Cardiac muscle cell (in vitro differentiated cells and primary cell): ENCODE data around the gene DYSF. TPM values are rescaled to one million over a fixed set of nuclear protein-coding genes. Genes with fewer than 3 reads are reported as not detected.

Experiments
- DNase-seq, 2 donors: peaks; one replicate each; pipeline versions ENCODE4 v3.0.0 to v3.0.0-alpha.2; 2010 to 2017; ENCODE audit warnings: low read depth in 1 of 2, low spot score in 1 of 2
- H3K27ac ChIP-seq: fragments of 200-600 bp; sonication (generic); 2 replicates; pipeline ENCODE4 v1.5.1; 2016
- H3K27me3 ChIP-seq: fragments of 200-600 bp; sonication (generic); 2 replicates; pipeline ENCODE4 v1.6.0; 2016; ENCODE audit warnings: control low read depth
- H3K36me3 ChIP-seq: fragments of 200-600 bp; sonication (generic); 2 replicates; pipeline ENCODE4 v1.5.1; 2016; ENCODE audit warnings: control low read depth
- H3K4me1 ChIP-seq: fragments of 200-600 bp; sonication (generic); 2 replicates; pipeline ENCODE4 v1.8.1; 2017; ENCODE audit warnings: low read depth, mild to moderate bottlenecking, mixed run types
- H3K4me3 ChIP-seq: fragments of 200-600 bp; sonication (generic); 2 replicates; pipeline ENCODE4 v1.5.1; 2016; ENCODE audit warnings: mild to moderate bottlenecking
- H3K9me3 ChIP-seq: fragments of 200-600 bp; sonication (generic); 2 replicates; pipeline ENCODE4 v1.5.1; 2017; ENCODE audit warnings: low read depth, mild to moderate bottlenecking, control low read depth
- polyA plus RNA-seq: library from polyadenylated mRNA; unstranded; fragments of >200 nt; fragmentation: Nextera tagmentation; extraction: Ambion mirVana; gene quantifications from 2 replicates; pipeline ENCODE4 v1.2.1, GENCODE V29; 2016
- total RNA-seq: library from RNA; depleted of rRNA; stranded (reverse); fragments of >200 nt; gene quantifications from 2 replicates; pipeline ENCODE4 v1.2.3, GENCODE V29; 2016
- TF ChIP-seq, protein P1 (sequence below): IDR thresholded peaks from 2 replicates; pipeline ENCODE4 v1.5.1; 2012; ENCODE audit warnings: low read depth, mild to moderate bottlenecking, low read length

Gene DYSF
- total and polyA plus RNA-seq, 2 experiments from 2014 or later, result 34.6 to 57.4 TPM

DNA sequence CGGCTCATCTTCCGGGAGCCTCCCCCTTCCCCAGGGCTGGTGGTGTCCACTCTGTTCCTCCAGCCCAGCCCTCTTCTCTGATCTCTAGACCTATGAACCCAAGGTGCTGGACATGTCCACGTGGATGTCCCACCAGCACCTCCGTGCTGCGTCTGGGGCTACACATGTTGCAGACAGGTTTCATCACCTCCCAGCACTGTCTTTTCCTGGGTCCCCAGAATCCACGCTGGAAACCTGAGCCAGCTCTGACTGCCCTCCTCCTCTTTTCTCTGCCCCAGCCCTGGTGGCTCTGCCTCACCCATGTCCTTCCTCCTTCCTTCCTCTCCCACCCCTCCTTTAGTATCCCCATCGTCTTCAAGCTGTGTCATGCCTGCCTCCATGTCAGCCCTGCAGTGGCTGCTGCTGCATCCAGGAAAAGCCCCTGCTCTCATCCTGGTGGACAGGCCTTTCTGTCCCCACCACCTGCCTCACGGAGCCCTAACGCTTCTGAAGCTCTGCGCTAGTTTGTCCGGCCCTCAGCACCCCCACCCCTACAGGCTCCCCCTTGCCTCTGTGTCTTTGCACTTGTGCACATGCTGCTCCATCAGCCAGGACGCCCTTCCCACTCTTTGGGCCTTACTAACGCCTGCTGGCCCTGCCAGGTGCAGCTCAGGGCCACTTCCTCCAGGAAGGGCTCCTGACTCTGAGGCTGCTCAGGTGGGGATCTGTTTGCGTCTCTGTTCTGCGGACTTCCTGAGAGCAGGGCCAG is 105.9 kb downstream of the DYSF start:
- H3K27me3 ChIP-seq, result no peaks in the 10 kb centered on the region
- DNase-seq, result no peak
- TF ChIP-seq, protein P1, sequence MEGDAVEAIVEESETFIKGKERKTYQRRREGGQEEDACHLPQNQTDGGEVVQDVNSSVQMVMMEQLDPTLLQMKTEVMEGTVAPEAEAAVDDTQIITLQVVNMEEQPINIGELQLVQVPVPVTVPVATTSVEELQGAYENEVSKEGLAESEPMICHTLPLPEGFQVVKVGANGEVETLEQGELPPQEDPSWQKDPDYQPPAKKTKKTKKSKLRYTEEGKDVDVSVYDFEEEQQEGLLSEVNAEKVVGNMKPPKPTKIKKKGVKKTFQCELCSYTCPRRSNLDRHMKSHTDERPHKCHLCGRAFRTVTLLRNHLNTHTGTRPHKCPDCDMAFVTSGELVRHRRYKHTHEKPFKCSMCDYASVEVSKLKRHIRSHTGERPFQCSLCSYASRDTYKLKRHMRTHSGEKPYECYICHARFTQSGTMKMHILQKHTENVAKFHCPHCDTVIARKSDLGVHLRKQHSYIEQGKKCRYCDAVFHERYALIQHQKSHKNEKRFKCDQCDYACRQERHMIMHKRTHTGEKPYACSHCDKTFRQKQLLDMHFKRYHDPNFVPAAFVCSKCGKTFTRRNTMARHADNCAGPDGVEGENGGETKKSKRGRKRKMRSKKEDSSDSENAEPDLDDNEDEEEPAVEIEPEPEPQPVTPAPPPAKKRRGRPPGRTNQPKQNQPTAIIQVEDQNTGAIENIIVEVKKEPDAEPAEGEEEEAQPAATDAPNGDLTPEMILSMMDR, result no peak
- H3K4me3 ChIP-seq, result no peak overlapping the region
- no peaks in the 10 kb centered on the region for H3K4me1 ChIP-seq
- H3K9me3 ChIP-seq, result no peaks in the 10 kb centered on the region
- H3K36me3 ChIP-seq, result peaks cover 2% of the 10 kb centered on the region
- no peak overlapping the region for H3K27ac ChIP-seq

DNA sequence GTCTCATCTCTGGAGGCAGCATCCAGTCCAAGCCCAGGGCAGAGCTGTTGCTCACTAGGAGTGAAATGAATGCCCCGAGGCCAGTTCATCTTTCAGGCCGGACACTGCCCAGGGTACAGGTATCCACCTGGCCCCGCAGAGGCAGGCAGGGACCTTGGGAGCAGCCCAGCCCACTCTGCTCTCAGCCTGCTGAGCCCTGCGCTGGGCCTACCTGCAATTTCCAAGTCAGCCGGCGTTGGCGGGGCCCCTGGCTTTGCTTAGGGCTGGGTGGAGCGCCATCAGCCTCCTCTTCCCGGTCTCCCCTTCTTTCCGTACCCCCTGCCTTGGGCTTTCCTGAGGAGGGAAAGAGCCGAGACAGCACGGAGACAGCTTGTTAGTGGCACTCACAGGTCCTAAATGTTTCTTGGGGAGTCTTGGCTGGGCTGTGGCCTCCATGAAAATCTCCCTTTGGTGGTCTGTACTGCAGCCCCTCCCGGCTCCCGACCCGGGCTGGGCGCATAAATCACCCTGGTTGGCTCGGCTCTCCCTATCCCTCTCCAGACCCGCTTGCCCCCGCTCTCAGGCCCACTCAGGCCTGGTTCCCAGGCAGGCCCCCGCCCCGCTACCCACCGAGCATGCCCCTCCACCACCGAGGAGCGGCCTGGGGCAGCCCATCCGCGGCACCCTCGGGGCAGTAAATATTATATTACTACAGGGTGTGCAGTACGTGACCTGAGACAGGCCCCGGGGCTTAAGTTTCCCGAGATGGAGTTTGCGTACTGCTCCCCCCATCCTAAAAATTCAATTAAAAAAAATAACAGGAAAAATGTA is 106.7 kb downstream of the DYSF start:
- no peaks in the 10 kb centered on the region for H3K27me3 ChIP-seq
- no peaks in the 10 kb centered on the region for H3K9me3 ChIP-seq
- no peak overlapping the region for H3K4me3 ChIP-seq
- no peaks in the 10 kb centered on the region for H3K4me1 ChIP-seq
- DNase-seq, result no peak
- H3K27ac ChIP-seq, result no peak overlapping the region
- TF ChIP-seq, protein P1, result no peak
- peaks cover 2% of the 10 kb centered on the region for H3K36me3 ChIP-seq

DNA sequence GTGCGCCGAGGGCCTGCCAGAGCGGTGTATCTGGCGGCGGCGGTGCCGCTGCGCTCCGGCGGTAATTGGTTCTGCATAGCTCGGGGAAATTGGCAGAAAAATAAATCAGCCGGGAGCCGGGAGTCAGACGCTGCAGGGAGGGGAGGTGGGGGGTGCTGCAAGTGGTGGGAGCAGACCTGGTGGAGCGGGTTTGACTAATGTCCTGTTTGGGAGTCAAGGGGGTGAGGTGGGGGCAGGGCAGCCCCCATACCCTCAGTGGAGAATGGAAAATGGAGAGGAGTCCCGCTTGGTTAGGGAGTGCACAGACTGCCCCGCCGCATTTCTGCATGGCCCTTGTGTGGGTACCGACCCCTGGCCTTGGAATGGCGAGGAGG is 107.3 kb downstream of the DYSF start:
- DNase-seq, result no peak
- Histone ChIP-seq H3K9me3 (no peaks in the 10 kb centered on the region), H3K36me3 (peaks cover 2% of the 10 kb centered on the region), H3K27me3 (no peaks in the 10 kb centered on the region), H3K4me3 (no peak overlapping the region), H3K4me1 (no peaks in the 10 kb centered on the region), H3K27ac (no peak overlapping the region)
- TF ChIP-seq, protein P1, result no peak

DNA sequence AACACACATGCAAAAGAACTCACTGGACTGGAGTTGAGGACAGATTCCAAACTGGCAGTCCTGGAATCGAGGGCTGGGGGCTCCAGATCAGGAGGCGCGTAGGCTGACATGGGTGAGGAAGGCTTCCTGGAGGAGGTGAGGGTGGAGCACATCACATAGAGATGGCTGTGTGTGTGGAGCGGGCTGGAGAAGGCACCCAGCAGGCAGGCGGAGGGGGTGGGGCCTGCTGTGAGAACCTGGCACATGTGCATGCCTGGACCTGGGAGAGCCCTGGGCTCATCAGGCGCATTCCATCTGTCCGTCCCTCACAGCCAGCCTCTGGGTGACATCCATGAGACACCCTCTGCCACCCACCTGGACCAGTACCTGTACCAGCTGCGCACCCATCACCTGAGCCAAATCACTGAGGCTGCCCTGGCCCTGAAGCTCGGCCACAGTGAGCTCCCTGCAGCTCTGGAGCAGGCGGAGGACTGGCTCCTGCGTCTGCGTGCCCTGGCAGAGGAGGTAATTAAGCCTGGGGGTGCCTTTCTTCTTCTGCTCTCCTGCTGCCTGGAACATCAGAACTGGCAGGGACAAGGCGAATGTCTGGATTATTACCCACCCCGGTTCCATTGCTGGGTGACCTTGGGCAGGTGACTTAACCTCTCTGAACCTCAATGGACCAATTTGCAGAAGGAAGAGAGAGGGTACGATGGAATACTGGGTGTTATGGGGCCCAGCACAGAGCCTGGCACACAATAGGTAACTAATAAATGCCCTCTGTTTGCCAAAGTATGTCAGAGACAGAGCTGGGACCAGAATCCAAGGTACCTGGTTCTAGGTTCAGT is 108.3 kb downstream of the DYSF start:
- H3K4me1 ChIP-seq, result no peaks in the 10 kb centered on the region
- no peaks in the 10 kb centered on the region for H3K9me3 ChIP-seq
- TF ChIP-seq, protein P1, result no peak

DNA sequence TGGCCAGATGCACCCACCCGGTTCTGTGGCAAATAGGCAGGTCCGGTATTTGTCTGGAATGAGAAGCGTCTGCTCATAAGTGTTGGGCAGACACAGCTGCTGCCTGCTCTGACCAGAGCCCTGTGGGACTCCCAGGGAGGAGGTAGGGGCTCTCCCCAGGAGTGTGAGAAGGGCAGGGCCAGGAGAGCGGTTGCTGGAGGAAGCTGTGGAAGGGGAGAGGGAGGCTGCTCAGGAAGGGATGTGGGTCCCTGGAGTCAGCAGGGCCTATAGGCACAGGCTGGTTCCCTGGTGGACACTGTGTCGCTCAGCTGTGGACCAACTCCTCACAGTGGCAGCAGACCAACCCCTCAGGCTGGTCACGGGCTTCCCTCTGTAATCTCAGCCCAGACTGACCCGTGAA is 109.2 kb downstream of the DYSF start:
- H3K9me3 ChIP-seq, result no peaks in the 10 kb centered on the region
- H3K27ac ChIP-seq, result peak overlapping the region; percentile 10
- TF ChIP-seq, protein P1, result no peak
- H3K4me3 ChIP-seq, result no peak overlapping the region
- H3K36me3 ChIP-seq, result no peaks in the 10 kb centered on the region
- H3K27me3 ChIP-seq, result no peaks in the 10 kb centered on the region
- DNase-seq, result peak in 1 of 2 donors; percentile 32
- H3K4me1 ChIP-seq, result no peaks in the 10 kb centered on the region

More for the DNA sequence above, 108.3 kb downstream of the DYSF start:
- no peak for DNase-seq
- Histone ChIP-seq H3K36me3 (no peaks in the 10 kb centered on the region), H3K27me3 (no peaks in the 10 kb centered on the region), H3K4me3 (no peak overlapping the region), H3K27ac (peak overlapping the region; percentile 10)
